Measurements from ENCODE around the gene DSCAML1.

GRCh38 chr11:117731722-117732290 lies 65.2 kb downstream of the DSCAML1 start:
- no peak for TF ChIP-seq E2F1 (CRISPR knock-in tag; IDR thresholded peaks at IDR 0.05)
- no peak for TF ChIP-seq TP53 (CRISPR knock-in tag; IDR thresholded peaks at IDR 0.05)
- peak; percentile 72 for TF ChIP-seq ZNF423 (CRISPR knock-in tag; IDR thresholded peaks at IDR 0.05)
- no peak for TF ChIP-seq E2F4 (CRISPR knock-in tag; IDR thresholded peaks at IDR 0.05; ENCODE audit: borderline replicate concordance, low read depth)
- no peak for TF ChIP-seq IRF2 (CRISPR knock-in tag; IDR thresholded peaks at IDR 0.05; ENCODE audit: borderline replicate concordance, low read depth)
- TF ChIP-seq CTCF (IDR thresholded peaks at IDR 0.05) = no peak
- no peak for TF ChIP-seq ZNF232 (CRISPR knock-in tag; IDR thresholded peaks at IDR 0.05)
- no peak for TF ChIP-seq ESRRA (CRISPR knock-in tag; IDR thresholded peaks at IDR 0.05; ENCODE audit: borderline replicate concordance)
- no peak for TF ChIP-seq MYBL2 (CRISPR knock-in tag; IDR thresholded peaks at IDR 0.05)
- TF ChIP-seq NR2C2 (CRISPR knock-in tag; IDR thresholded peaks at IDR 0.05) = no peak
